ENCODE data around the gene CALR3. TPM values are rescaled to one million over a fixed set of nuclear protein-coding genes. Genes with fewer than 3 reads are reported as not detected.

Gene CALR3
- total and polyA plus RNA-seq, 4 donors, result 0.05 to 0.08 TPM; not detected in 2

DNA sequence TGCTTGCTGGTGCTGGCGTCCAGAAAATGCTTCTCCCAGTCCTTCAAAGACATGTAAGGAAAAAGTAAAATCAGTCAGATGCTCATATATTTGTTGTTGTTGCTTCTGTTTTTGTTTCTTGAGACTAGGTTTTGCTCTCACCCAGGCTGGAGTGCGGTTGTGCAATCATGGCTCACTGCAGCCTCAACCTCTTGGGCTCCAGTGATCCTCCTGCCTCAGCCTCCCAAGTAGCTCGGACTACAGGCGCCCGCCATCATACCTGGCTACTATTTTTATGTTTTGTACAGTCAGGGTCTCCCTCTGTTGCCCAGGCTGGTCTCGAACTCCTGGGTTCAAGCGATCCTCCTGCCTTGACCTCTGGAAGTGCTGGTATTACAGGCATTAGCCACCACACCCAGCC is 13.2 kb downstream of the CALR3 start:
- Histone ChIP-seq H3K27me3 (ENCODE audit: control insufficient read depth in 4 of 4, insufficient read depth in 4 of 4, low read length in 3 of 4) (no peaks in the 10 kb centered on the region), H3K9ac (ENCODE audit: low read depth in 1 of 2, low read length in 2 of 2) (no peak overlapping the region), H3K27ac (ENCODE audit: low read depth in 1 of 2, low read length in 2 of 2) (no peak overlapping the region), H3K4me3 (ENCODE audit: low read depth in 1 of 3, low read length in 3 of 3) (no peak overlapping the region), H3K4me1 (ENCODE audit: control insufficient read depth in 4 of 4, insufficient read depth in 4 of 4, low read length in 3 of 4) (no peaks in the 10 kb centered on the region), H3K36me3 (ENCODE audit: control insufficient read depth in 4 of 4, insufficient read depth in 3 of 4, low read depth in 1 of 4, low read length in 3 of 4) (no peaks in the 10 kb centered on the region), H3K9me3 (ENCODE audit: control insufficient read depth in 4 of 4, low read length in 3 of 4) (no peaks in the 10 kb centered on the region)
- TF ChIP-seq YY1 (IDR thresholded peaks at IDR 0.05) (no peak), JUND (IDR thresholded peaks at IDR 0.05) (no peak), HNF4A (conservative IDR thresholded peaks at IDR 0.05) (no peak), FOXA2 (IDR thresholded peaks at IDR 0.05) (no peak), GABPA (IDR thresholded peaks at IDR 0.05 in 1 of 2, conservative IDR thresholded peaks at IDR 0.05 in 1 of 2) (no peak), RXRA (IDR thresholded peaks at IDR 0.05) (no peak), FOXA1 (IDR thresholded peaks at IDR 0.05) (no peak), HNF4G (IDR thresholded peaks at IDR 0.05) (no peak), SP1 (IDR thresholded peaks at IDR 0.05) (no peak), NR2F2 (IDR thresholded peaks at IDR 0.05) (no peak), EGR1 (IDR thresholded peaks at IDR 0.05; ENCODE audit: low read depth in 2 of 2) (no peak), RAD21 (IDR thresholded peaks at IDR 0.05) (no peak), TAF1 (conservative IDR thresholded peaks at IDR 0.05) (no peak)
- TF ChIP-seq, protein P1, sequence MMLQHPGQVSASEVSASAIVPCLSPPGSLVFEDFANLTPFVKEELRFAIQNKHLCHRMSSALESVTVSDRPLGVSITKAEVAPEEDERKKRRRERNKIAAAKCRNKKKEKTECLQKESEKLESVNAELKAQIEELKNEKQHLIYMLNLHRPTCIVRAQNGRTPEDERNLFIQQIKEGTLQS (IDR thresholded peaks at IDR 0.05), result no peak
- TF ChIP-seq, protein P2, sequence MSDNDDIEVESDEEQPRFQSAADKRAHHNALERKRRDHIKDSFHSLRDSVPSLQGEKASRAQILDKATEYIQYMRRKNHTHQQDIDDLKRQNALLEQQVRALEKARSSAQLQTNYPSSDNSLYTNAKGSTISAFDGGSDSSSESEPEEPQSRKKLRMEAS (IDR thresholded peaks at IDR 0.05), result no peak
- TF ChIP-seq, protein P3, sequence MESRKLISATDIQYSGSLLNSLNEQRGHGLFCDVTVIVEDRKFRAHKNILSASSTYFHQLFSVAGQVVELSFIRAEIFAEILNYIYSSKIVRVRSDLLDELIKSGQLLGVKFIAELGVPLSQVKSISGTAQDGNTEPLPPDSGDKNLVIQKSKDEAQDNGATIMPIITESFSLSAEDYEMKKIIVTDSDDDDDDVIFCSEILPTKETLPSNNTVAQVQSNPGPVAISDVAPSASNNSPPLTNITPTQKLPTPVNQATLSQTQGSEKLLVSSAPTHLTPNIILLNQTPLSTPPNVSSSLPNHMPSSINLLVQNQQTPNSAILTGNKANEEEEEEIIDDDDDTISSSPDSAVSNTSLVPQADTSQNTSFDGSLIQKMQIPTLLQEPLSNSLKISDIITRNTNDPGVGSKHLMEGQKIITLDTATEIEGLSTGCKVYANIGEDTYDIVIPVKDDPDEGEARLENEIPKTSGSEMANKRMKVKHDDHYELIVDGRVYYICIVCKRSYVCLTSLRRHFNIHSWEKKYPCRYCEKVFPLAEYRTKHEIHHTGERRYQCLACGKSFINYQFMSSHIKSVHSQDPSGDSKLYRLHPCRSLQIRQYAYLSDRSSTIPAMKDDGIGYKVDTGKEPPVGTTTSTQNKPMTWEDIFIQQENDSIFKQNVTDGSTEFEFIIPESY (IDR thresholded peaks at IDR 0.05), result no peak
- TF ChIP-seq, protein P4, sequence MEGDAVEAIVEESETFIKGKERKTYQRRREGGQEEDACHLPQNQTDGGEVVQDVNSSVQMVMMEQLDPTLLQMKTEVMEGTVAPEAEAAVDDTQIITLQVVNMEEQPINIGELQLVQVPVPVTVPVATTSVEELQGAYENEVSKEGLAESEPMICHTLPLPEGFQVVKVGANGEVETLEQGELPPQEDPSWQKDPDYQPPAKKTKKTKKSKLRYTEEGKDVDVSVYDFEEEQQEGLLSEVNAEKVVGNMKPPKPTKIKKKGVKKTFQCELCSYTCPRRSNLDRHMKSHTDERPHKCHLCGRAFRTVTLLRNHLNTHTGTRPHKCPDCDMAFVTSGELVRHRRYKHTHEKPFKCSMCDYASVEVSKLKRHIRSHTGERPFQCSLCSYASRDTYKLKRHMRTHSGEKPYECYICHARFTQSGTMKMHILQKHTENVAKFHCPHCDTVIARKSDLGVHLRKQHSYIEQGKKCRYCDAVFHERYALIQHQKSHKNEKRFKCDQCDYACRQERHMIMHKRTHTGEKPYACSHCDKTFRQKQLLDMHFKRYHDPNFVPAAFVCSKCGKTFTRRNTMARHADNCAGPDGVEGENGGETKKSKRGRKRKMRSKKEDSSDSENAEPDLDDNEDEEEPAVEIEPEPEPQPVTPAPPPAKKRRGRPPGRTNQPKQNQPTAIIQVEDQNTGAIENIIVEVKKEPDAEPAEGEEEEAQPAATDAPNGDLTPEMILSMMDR (IDR thresholded peaks at IDR 0.05; ENCODE audit: low read depth, low read length, missing input control), result no peak
- TF ChIP-seq, protein P5, sequence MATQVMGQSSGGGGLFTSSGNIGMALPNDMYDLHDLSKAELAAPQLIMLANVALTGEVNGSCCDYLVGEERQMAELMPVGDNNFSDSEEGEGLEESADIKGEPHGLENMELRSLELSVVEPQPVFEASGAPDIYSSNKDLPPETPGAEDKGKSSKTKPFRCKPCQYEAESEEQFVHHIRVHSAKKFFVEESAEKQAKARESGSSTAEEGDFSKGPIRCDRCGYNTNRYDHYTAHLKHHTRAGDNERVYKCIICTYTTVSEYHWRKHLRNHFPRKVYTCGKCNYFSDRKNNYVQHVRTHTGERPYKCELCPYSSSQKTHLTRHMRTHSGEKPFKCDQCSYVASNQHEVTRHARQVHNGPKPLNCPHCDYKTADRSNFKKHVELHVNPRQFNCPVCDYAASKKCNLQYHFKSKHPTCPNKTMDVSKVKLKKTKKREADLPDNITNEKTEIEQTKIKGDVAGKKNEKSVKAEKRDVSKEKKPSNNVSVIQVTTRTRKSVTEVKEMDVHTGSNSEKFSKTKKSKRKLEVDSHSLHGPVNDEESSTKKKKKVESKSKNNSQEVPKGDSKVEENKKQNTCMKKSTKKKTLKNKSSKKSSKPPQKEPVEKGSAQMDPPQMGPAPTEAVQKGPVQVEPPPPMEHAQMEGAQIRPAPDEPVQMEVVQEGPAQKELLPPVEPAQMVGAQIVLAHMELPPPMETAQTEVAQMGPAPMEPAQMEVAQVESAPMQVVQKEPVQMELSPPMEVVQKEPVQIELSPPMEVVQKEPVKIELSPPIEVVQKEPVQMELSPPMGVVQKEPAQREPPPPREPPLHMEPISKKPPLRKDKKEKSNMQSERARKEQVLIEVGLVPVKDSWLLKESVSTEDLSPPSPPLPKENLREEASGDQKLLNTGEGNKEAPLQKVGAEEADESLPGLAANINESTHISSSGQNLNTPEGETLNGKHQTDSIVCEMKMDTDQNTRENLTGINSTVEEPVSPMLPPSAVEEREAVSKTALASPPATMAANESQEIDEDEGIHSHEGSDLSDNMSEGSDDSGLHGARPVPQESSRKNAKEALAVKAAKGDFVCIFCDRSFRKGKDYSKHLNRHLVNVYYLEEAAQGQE (IDR thresholded peaks at IDR 0.05), result no peak
- no peak for DNase-seq (ENCODE audit: low spot score)
- 95% methylated on average over 7 of the region's 7 CpGs for WGBS
